Stomach (tissue), 9 donors: ENCODE results near the gene MADCAM1. TPM values are rescaled to one million over a fixed set of nuclear protein-coding genes. Genes with fewer than 3 reads are reported as not detected.

Source experiments
- DNase-seq, 2 donors: peaks; one replicate each; pipeline versions ENCODE4 v3.0.0 to v3.0.0-alpha.2; 2013 to 2019
- H3K27ac ChIP-seq, 5 donors: fragments of 200-600 bp in 4 of 5; sonication (generic) in 4 of 5; one replicate each; pipeline ENCODE4 v1.5.1; 2013 to 2019; ENCODE audit warnings: mild to moderate bottlenecking in 1 of 5, moderate library complexity in 1 of 5
- H3K27me3 ChIP-seq, 3 donors: fragments of 200-600 bp; sonication (generic); one replicate each; pipeline ENCODE4 v1.5.1; 2017 to 2019; ENCODE audit warnings: mixed run types in 1 of 3
- H3K36me3 ChIP-seq, 4 donors: fragments of 200-600 bp; sonication (generic); 1 replicate in 3 of 4; 2 replicates in 1 of 4; pipeline ENCODE4 v1.5.1; 2016 to 2019
- H3K4me1 ChIP-seq, 4 donors: fragments of 200-600 bp; sonication (generic); one replicate each; pipeline ENCODE4 v1.5.1; 2016 to 2019
- H3K4me3 ChIP-seq, 4 donors: fragments of 200-600 bp; sonication (generic) in 3 of 4; one replicate each; pipeline ENCODE4 v1.5.1; 2016 to 2019; ENCODE audit warnings: mild to moderate bottlenecking in 1 of 4
- H3K9me3 ChIP-seq, 4 donors: fragments of 200-600 bp; sonication (generic); one replicate each; pipeline ENCODE4 v1.5.1; 2016 to 2019
- EP300 ChIP-seq: sonication (generic); formaldehyde crosslinking; IDR thresholded peaks from one replicate; pipeline ENCODE4 v1.6.1; 2017; ENCODE audit warnings: antibody characterized with exemption
- POLR2A ChIP-seq, 4 donors: fragments of 450-650 bp; IDR thresholded peaks; one replicate each; pipeline ENCODE4 v1.6.1; 2016; ENCODE audit warnings: antibody characterized with exemption in 4 of 4, control low read depth in 2 of 4, mild to moderate bottlenecking in 1 of 4, moderate library complexity in 1 of 4
- POLR2AphosphoS5 ChIP-seq, 3 donors: sonication (generic); formaldehyde crosslinking; IDR thresholded peaks; one replicate each; pipeline ENCODE4 v1.6.1; 2016; ENCODE audit warnings: antibody characterized with exemption in 3 of 3
- WGBS, 5 donors: extraction: QIAGEN DNeasy Blood & Tissue Kit in 3 of 5; methylation state at CpG; one replicate each; pipeline versions ENCODE4 v1.1.5 to v1.1.7; 2013 to 2018; 5-methylcytosine and 5-hydroxymethylcytosine counted together
- intact Hi-C: fragments of 100-400 bp; cut with DNase I; formaldehyde crosslinking; loops from one replicate; pipeline ENCODE4 v1.15.1; 2023; ENCODE audit warnings: low total_unique reads
- polyA plus RNA-seq, 3 donors: library from polyadenylated mRNA; stranded (reverse); fragments of 200-250 nt; gene quantifications; one replicate each; pipeline ENCODE4 v1.2.3, GENCODE V29; 2013
- total RNA-seq, 5 donors: library from RNA; depleted of rRNA; stranded (reverse); fragments of >200 nt; gene quantifications; one replicate each; pipeline versions ENCODE4 v1.1.0 to v1.2.3, GENCODE V29; 2014 to 2016
- TF ChIP-seq, protein P1 (sequence below), 7 experiments: fragments of 450-650 bp in 4 of 7; fragments of 200-600 bp in 3 of 7; sonication (generic) in 3 of 7; IDR thresholded peaks; one replicate each; pipeline ENCODE4 v1.5.1; 2016 to 2019; ENCODE audit warnings: antibody characterized with exemption in 7 of 7, control low read depth in 2 of 7, mild to moderate bottlenecking in 1 of 7
- donor health status: healthy with polysubstance abuse.
- donor health status: Bipolar disorder and iron deficiency.
- donor health status: healthy.

MADCAM1 gene
- total and polyA plus RNA-seq, 8 donors: 0.45 to 11.9 (median 2.3) TPM; not detected in 1

DNA sequence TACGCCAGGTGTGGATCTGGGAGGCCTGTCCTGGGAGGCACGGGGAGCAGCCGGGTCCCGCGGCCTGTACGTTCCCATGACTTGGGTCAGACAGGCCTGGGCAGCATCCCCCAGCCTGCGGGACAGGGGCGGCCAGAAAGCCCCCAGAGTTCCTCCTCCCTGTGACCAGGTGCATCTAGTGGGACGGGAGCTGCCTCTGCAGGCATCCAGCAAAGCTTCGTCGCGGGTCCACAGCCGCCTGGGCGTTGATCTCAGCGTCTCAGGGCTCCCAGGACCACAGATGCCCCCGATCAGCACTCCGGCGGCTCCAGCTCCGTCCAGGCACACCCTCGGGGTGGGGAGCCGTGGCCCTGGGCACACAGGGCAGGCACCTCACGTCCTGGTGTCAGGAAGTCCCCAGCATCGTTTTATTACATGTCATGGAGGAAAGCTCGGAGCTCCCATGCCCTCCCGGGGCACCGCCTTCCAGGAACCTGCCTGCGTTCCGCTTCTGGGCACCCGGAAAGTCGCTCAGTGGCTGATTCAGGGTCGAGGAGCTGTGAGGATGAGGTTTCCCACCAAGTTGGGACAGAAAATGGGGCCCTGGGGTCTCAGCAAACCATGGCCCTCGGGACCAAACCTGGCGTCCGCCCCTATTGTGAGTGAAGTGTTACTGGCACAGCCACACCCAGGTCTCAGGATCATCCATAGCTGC lies 46.0 kb downstream of the MADCAM1 start:
- Histone ChIP-seq H3K4me3 (no peak overlapping the region), H3K36me3 (peaks cover 29 to 50% (median 47%) of the 10 kb centered on the region in 4 donors), H3K27ac (no peak overlapping the region), H3K4me1 (peaks cover 0 to 8% (median 0%) of the 10 kb centered on the region in 4 donors), H3K9me3 (no peaks in the 10 kb centered on the region), H3K27me3 (peaks cover 0 to 15% (median 0%) of the 10 kb centered on the region in 3 donors)
- intact Hi-C loops: no loop called here
- WGBS, 5 donors: 82 to 94% (median 90%) methylated on average over 17 to 34 of the region's 34 CpGs
- no peak for DNase-seq
- TF ChIP-seq EP300: no peak
- TF ChIP-seq, protein P1, sequence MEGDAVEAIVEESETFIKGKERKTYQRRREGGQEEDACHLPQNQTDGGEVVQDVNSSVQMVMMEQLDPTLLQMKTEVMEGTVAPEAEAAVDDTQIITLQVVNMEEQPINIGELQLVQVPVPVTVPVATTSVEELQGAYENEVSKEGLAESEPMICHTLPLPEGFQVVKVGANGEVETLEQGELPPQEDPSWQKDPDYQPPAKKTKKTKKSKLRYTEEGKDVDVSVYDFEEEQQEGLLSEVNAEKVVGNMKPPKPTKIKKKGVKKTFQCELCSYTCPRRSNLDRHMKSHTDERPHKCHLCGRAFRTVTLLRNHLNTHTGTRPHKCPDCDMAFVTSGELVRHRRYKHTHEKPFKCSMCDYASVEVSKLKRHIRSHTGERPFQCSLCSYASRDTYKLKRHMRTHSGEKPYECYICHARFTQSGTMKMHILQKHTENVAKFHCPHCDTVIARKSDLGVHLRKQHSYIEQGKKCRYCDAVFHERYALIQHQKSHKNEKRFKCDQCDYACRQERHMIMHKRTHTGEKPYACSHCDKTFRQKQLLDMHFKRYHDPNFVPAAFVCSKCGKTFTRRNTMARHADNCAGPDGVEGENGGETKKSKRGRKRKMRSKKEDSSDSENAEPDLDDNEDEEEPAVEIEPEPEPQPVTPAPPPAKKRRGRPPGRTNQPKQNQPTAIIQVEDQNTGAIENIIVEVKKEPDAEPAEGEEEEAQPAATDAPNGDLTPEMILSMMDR (IDR thresholded peaks at IDR 0.05): no peak
- no peak for TF ChIP-seq POLR2A (IDR thresholded peaks at IDR 0.05)
- no peak for TF ChIP-seq POLR2AphosphoS5 (IDR thresholded peaks at IDR 0.05)

DNA sequence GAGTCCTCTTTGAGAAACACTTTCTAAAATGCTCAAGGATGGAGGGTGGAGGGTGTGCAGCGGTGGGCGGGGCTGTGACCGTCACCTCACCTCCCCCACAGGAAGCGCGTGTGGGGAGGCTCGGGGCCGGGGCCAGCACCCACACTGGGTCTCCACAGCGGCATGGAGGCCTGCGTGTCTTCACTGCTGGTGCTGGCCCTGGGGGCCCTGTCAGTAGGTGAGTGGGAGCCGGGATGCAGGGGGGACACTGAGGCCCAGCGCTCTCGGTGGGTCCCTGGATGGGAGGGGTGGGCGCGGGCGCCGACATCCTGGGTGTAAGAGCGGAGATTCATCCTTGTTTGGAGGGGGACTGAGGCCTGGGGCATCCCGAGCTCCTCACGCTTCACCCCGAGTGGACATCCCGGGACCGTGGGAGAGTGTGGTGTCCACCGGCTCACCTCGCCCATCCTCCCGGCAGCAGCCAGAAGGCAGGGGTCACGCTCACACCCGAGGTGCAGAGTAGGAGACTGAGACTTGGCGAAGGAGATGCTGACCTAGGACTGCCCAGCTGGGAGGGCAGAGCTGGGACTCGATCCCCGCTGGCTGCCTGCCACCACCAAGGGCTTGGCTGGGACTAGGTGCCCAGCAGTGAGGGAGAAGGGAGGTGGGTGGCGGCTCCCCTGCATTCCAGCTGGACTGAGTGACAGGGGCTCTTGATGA lies 47.8 kb downstream of the MADCAM1 start, which contains the start of gene GZMM:
Gene GZMM, plus strand, starts transcription at position 144 of the 699 bp plus-strand sequence. Its CDS starts 19 bp downstream, at position 163.
- WGBS, 5 donors: 50 to 55% (median 54%) methylated on average over 24 to 31 of the region's 31 CpGs
- intact Hi-C loops: no loop called here
- Histone ChIP-seq H3K4me3 (peak within 1 kb of the TSS in 3 of 4 donors; percentile 7 to 24 (median 19)), H3K9me3 (no peaks in the 10 kb centered on the region), H3K4me1 (peaks cover 0 to 8% (median 0%) of the 10 kb centered on the region in 4 donors), H3K36me3 (peaks cover 17 to 34% (median 32%) of the 10 kb centered on the region in 4 donors), H3K27ac (peak within 1 kb of the TSS in 1 of 5 donors; percentile 53), H3K27me3 (peaks cover 0 to 32% (median 2%) of the 10 kb centered on the region in 3 donors)
- DNase-seq: peak in 1 of 2 donors; percentile 66
- TF ChIP-seq POLR2AphosphoS5 (IDR thresholded peaks at IDR 0.05): no peak
- no peak for TF ChIP-seq POLR2A (IDR thresholded peaks at IDR 0.05)
- no peak for TF ChIP-seq EP300
- TF ChIP-seq, protein P1 (IDR thresholded peaks at IDR 0.05): no peak

DNA sequence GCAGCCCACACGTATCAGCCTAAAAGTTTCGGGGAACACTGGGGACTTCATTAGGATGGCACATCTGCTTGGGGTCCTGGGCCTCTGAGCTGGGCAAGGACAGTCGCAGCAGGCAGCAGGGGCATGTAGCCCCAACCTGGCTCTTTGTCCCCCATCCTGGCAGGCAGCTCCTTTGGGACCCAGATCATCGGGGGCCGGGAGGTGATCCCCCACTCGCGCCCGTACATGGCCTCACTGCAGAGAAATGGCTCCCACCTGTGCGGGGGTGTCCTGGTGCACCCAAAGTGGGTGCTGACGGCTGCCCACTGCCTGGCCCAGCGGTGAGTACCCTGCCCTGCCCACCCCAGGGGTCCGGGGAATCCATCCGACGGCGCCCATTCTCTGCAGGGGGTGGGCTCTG lies 50.8 kb downstream of the MADCAM1 start:
- no peak for TF ChIP-seq POLR2AphosphoS5 (IDR thresholded peaks at IDR 0.05)
- no peak for DNase-seq
- H3K27ac ChIP-seq: no peak overlapping the region
- H3K27me3 ChIP-seq: peaks cover 0 to 59% (median 3%) of the 10 kb centered on the region in 3 donors
- intact Hi-C loops: no loop called here
- WGBS, 5 donors: 90 to 96% (median 91%) methylated on average over 3 to 15 of the region's 15 CpGs
- peaks cover under 1 to 12% (median 9%) of the 10 kb centered on the region in 4 donors for H3K36me3 ChIP-seq
- H3K4me3 ChIP-seq: no peak overlapping the region
- H3K4me1 ChIP-seq: peaks cover 0 to 15% (median 8%) of the 10 kb centered on the region in 4 donors
- H3K9me3 ChIP-seq: no peaks in the 10 kb centered on the region

DNA sequence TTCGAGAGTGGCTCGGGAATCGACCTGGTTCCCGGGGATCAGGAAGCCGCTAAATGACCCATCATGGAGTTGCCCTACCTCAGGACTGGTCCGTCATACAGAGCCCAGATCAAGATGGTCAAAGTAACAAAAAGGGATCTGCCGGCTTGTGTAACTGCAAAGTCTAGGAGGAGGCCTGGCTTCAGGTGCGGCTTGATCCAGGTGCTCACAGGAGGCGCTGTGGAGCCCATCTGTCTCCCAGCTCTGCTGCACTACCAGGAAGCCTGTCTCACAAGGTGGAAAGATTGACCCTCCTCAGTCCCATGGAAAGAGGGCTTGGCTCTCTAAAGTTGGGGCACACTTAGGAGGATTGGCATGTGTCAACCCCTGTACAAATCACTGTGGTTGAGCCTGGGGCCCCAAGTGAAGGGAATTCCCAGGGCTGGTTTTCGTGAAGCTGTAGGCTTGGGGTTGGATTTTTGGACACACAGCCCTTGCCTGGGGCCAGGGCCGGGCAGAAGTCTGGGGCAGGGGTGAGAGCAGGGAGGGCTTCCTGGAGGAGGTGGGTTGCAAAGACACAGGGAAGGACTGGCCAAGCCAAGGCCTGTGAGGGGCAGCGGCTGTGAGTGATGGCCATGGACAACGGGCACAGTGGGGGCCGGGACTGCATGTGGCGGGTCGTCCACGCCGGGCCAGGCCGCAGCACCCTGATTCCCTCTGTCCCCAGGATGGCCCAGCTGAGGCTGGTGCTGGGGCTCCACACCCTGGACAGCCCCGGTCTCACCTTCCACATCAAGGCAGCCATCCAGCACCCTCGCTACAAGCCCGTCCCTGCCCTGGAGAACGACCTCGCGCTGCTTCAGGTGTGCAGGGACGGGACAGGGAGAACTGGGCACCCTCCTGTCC lies 51.8 kb downstream of the MADCAM1 start:
- Histone ChIP-seq H3K4me1 (peaks cover 0 to 15% (median 8%) of the 10 kb centered on the region in 4 donors), H3K9me3 (no peaks in the 10 kb centered on the region), H3K4me3 (no peak overlapping the region), H3K36me3 (peaks cover 0 to 2% (median 0%) of the 10 kb centered on the region in 4 donors), H3K27ac (no peak overlapping the region), H3K27me3 (peaks cover 0 to 67% (median 3%) of the 10 kb centered on the region in 3 donors)
- TF ChIP-seq EP300: no peak
- WGBS, 5 donors: 77 to 85% (median 82%) methylated on average over 22 to 26 of the region's 26 CpGs
- no peak for DNase-seq
- intact Hi-C loops: no loop called here
